Subcutaneous adipose tissue (tissue), 4 donors: ENCODE results near the gene B4GALNT2. TPM values are rescaled to one million over a fixed set of nuclear protein-coding genes. Genes with fewer than 3 reads are reported as not detected.

Source experiments
- total RNA-seq, 4 donors: library from RNA; depleted of rRNA; stranded (reverse); fragments of >200 nt; gene quantifications; one replicate each; pipeline ENCODE4 v1.1.0, GENCODE V29; 2016
- TF ChIP-seq, protein P1 (sequence below): fragments of 450-650 bp; IDR thresholded peaks from one replicate; pipeline ENCODE4 v1.5.1; 2016; ENCODE audit warnings: low read depth, mild to moderate bottlenecking, control low read depth, antibody characterized with exemption, moderate library complexity

Gene B4GALNT2
- total RNA-seq, 4 donors from 2014 or later, result not detected

DNA sequence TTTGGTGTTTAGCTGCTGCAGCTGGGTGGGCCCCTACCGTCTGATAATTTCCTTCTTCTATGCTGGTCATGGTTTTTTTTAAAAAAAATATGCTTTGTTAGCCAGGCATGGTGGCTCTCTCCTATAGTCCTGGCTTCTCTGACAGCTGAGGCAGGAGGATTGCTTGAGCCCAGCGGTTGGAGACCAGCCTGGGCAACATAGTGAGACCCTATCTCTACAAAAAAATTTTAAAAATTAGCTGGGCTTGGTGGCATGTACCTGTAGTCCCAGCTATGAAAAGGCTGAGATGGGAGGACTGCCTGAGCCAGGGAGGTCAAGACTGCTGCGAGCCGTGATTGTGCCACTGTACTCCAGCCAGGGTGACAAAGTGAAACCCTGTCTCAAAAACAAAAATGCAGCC, 19.4 kb downstream of the B4GALNT2 start:
- TF ChIP-seq, protein P1, sequence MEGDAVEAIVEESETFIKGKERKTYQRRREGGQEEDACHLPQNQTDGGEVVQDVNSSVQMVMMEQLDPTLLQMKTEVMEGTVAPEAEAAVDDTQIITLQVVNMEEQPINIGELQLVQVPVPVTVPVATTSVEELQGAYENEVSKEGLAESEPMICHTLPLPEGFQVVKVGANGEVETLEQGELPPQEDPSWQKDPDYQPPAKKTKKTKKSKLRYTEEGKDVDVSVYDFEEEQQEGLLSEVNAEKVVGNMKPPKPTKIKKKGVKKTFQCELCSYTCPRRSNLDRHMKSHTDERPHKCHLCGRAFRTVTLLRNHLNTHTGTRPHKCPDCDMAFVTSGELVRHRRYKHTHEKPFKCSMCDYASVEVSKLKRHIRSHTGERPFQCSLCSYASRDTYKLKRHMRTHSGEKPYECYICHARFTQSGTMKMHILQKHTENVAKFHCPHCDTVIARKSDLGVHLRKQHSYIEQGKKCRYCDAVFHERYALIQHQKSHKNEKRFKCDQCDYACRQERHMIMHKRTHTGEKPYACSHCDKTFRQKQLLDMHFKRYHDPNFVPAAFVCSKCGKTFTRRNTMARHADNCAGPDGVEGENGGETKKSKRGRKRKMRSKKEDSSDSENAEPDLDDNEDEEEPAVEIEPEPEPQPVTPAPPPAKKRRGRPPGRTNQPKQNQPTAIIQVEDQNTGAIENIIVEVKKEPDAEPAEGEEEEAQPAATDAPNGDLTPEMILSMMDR, result no peak

DNA sequence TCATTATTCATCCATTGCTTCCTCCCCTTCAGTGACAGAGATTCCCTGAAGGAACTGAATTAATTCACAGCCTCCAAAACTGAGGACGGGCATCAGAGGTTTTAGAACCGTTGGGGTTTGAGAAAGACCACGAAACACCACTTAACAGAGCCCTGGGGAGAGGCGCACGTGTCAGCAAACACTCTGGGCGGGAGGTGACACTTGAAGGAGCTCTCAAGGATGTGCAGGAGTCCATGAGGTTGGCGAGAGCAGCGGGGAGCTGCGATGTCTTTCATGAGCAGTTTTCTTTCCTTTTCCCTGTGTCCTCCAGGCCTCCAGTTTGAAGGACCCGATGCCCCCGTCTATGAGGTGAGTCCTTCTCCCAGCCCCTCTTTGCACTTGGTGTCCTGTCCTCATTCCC, 23.7 kb downstream of the B4GALNT2 start:
- TF ChIP-seq, protein P1, result no peak

GRCh38 chr17:49157784-49158183, 25.2 kb downstream of the B4GALNT2 start:
- TF ChIP-seq, protein P1, result no peak

DNA sequence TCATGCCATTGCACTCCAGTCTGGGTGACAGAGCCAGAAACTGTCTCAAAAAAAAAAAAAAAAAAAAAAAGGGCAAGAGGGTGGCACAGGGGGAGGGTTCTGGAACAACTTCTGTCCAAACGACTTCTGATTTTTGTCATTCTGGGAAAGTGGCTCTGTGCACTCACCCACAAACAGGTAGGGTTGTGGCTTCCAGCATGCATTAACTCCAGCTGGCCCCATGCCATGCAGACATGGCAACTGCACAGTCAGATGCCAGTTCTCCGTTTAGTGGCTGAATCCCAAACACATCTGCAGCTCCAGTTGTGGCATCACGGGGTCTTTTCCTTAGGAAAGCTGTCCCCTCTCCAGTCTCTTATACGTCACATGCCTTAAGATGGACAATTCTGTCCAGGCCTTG, 30.3 kb downstream of the B4GALNT2 start:
- TF ChIP-seq, protein P1, result no peak

DNA sequence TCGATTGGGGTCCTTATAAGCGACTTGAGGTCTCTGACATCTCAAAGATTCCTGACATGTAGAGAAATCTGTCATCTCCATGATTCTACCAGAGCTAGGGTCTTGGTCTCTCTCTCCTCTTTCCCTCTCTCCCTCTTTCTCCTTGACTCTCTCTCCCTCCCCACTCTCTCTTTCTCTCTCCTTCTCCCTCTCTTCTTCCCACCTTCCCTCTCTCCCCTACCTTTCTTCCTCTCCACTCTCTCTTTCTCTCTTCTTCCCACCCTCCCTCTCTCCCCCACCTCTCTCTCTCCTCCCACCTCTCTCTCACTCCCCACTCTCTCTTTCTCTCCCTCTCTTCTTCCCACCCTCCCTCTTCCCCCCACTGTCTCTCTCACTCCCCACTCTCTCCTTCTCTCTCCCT, 32.6 kb downstream of the B4GALNT2 start:
- TF ChIP-seq, protein P1, result no peak

GRCh38 chr17:49168706-49169105, 36.1 kb downstream of the B4GALNT2 start:
- TF ChIP-seq, protein P1, result no peak

DNA sequence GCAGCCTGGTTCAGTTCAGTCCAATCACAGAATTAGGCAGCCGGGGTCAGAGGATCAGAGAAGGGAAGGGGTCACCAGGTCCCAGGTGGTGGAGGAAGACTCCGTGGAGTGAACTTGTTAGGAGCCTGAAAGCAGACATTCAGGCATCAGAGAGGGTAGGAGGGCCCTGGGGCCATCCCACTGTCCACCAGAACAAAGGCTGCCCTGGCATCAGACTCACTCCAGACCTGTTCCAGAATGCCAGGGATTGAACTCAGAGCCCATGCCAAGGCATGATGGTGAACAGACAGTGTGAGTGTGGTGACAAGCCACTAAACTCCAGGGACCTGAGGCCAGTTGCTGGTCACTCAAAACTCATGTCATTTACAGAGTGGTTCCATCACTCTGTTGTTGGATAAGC, 37.6 kb downstream of the B4GALNT2 start:
- TF ChIP-seq, protein P1, result no peak
